GM23338 (cell line): Measurements from ENCODE around the gene PHACTR1. TPM values are rescaled to one million over a fixed set of nuclear protein-coding genes. Genes with fewer than 3 reads are reported as not detected.

ENCODE experiments used
- ATAC-seq: fragments of 200-7000 bp; cut with Tn5 transposase; 3 replicates; pipeline ENCODE4 v1.9.1; 2020
- DNase-seq: peaks from one replicate; pipeline ENCODE4 v3.0.0-alpha.2; 2015; ENCODE audit warnings: low spot score
- H2AFZ ChIP-seq: fragments of 200-600 bp; sonication (generic); 2 replicates; pipeline ENCODE4 v1.8.0; 2016; ENCODE audit warnings: antibody characterized with exemption, mild to moderate bottlenecking, moderate library complexity
- H3F3A ChIP-seq: fragments of 200-600 bp; sonication (generic); replicated peaks from 2 replicates; pipeline ENCODE4 v1.8.0; 2017; ENCODE audit warnings: antibody characterized with exemption, mixed run types, low read depth
- H3K27ac ChIP-seq: fragments of 200-600 bp; sonication (generic); 2 replicates; pipeline ENCODE4 v1.6.1; 2016; ENCODE audit warnings: low read depth
- H3K27me3 ChIP-seq: fragments of 200-600 bp; sonication (generic); 2 replicates; pipeline ENCODE4 v1.8.0; 2016; ENCODE audit warnings: mild to moderate bottlenecking, mixed run types, moderate library complexity; ENCODE audit not compliant: insufficient read depth
- H3K36me3 ChIP-seq: fragments of 200-600 bp; sonication (generic); 2 replicates; pipeline ENCODE4 v1.8.0; 2016; ENCODE audit warnings: mild to moderate bottlenecking; ENCODE audit not compliant: insufficient read depth
- H3K4me1 ChIP-seq: fragments of 200-600 bp; sonication (generic); 2 replicates; pipeline ENCODE4 v1.8.0; 2016; ENCODE audit warnings: mild to moderate bottlenecking, moderate library complexity; ENCODE audit not compliant: insufficient read depth
- H3K4me2 ChIP-seq: fragments of 200-600 bp; sonication (generic); 2 replicates; pipeline ENCODE4 v1.7.1; 2017; ENCODE audit warnings: mixed run types
- H3K4me3 ChIP-seq: fragments of 200-600 bp; sonication (generic); 2 replicates; pipeline ENCODE4 v1.6.1; 2016; ENCODE audit warnings: mixed run types
- H3K79me2 ChIP-seq: fragments of 200-600 bp; sonication (generic); replicated peaks from 2 replicates; pipeline ENCODE4 v1.8.0; 2017; ENCODE audit warnings: mild to moderate bottlenecking; ENCODE audit not compliant: insufficient read depth
- H3K9me2 ChIP-seq: fragments of 200-600 bp; sonication (generic); 2 replicates; pipeline ENCODE4 v1.8.0; 2017; ENCODE audit not compliant: insufficient read depth
- H4K20me1 ChIP-seq: fragments of 200-600 bp; sonication (generic); replicated peaks from 2 replicates; pipeline ENCODE4 v1.8.0; 2017; ENCODE audit warnings: mild to moderate bottlenecking; ENCODE audit not compliant: insufficient read depth
- H3K27ac Mint-ChIP-seq: 2 replicates; pipeline ENCODE4 v1.8.0; 2020; ENCODE audit warnings: inconsistent platforms, mild to moderate bottlenecking, moderate library complexity, mixed read lengths
- H3K27me3 Mint-ChIP-seq: 3 replicates; pipeline ENCODE4 v1.8.0; 2022; ENCODE audit warnings: low read depth, mild to moderate bottlenecking, moderate library complexity, mixed read lengths, inconsistent platforms; ENCODE audit not compliant: insufficient read depth, poor library complexity
- H3K36me3 Mint-ChIP-seq: 3 replicates; pipeline ENCODE4 v1.8.0; 2021; ENCODE audit warnings: low read depth, mild to moderate bottlenecking, inconsistent platforms, moderate library complexity, mixed read lengths
- H3K4me1 Mint-ChIP-seq: 3 replicates; pipeline ENCODE4 v1.8.0; 2020; ENCODE audit warnings: mild to moderate bottlenecking, inconsistent platforms, mixed read lengths
- H3K4me3 Mint-ChIP-seq: 3 replicates; pipeline ENCODE4 v1.8.0; 2021; ENCODE audit warnings: moderate library complexity, mild to moderate bottlenecking, inconsistent platforms, mixed read lengths
- H3K9me3 Mint-ChIP-seq: 3 replicates; pipeline ENCODE4 v1.8.0; 2020; ENCODE audit warnings: moderate library complexity, mild to moderate bottlenecking, inconsistent platforms, mixed read lengths
- CTCF ChIP-seq, 2 experiments: fragments of 200-600 bp in 1 of 2; sonication (generic) in 1 of 2; conservative IDR thresholded peaks; 2 replicates each; pipeline versions ENCODE4 v1.5.1 to v1.6.1; 2016 to 2017; ENCODE audit warnings: antibody characterized with exemption in 2 of 2, low read depth in 2 of 2, mild to moderate bottlenecking in 2 of 2, moderate library complexity in 1 of 2
- ETS1 ChIP-seq: IDR thresholded peaks from 2 replicates; pipeline ENCODE4 v1.6.1; 2016; ENCODE audit warnings: antibody characterized with exemption
- EZH2 ChIP-seq: fragments of 200-600 bp; sonication (generic); IDR thresholded peaks from one replicate; pipeline ENCODE4 v1.8.0; 2017; ENCODE audit warnings: antibody characterized with exemption, mild to moderate bottlenecking, low read depth; ENCODE audit not compliant: unreplicated experiment
- EZH2phosphoT487 ChIP-seq: fragments of 200-600 bp; sonication (generic); IDR thresholded peaks from one replicate; pipeline ENCODE4 v1.8.1; 2018; ENCODE audit warnings: antibody characterized with exemption; ENCODE audit not compliant: unreplicated experiment
- JUNB ChIP-seq: IDR thresholded peaks from one replicate; pipeline ENCODE4 v1.6.1; 2016; ENCODE audit warnings: antibody characterized with exemption; ENCODE audit not compliant: unreplicated experiment
- NANOG ChIP-seq: IDR thresholded peaks from 2 replicates; pipeline ENCODE4 v1.6.1; 2016; ENCODE audit warnings: antibody characterized with exemption, borderline replicate concordance
- POLR2AphosphoS5 ChIP-seq: IDR thresholded peaks from 2 replicates; pipeline ENCODE4 v1.6.1; 2016; ENCODE audit warnings: antibody characterized with exemption, low read depth
- REST ChIP-seq: IDR thresholded peaks from one replicate; pipeline ENCODE4 v1.6.1; 2018; ENCODE audit warnings: antibody characterized with exemption; ENCODE audit not compliant: unreplicated experiment
- STAT1 ChIP-seq: IDR thresholded peaks from one replicate; pipeline ENCODE4 v1.6.1; 2016; ENCODE audit warnings: antibody characterized with exemption; ENCODE audit not compliant: unreplicated experiment
- ZNF114 ChIP-seq: fragments of 250-450 bp; sonication (Bioruptor Pico); IDR thresholded peaks from 2 replicates; pipeline ENCODE4 v1.5.0; 2020; ENCODE audit warnings: mild to moderate bottlenecking, moderate library complexity
- ZNF331 ChIP-seq: fragments of 250-450 bp; sonication (Bioruptor Pico); IDR thresholded peaks from 2 replicates; pipeline ENCODE4 v1.5.0; 2020; ENCODE audit warnings: low read depth, mild to moderate bottlenecking, moderate library complexity
- ZNF462 ChIP-seq: fragments of 250-450 bp; sonication (Bioruptor Pico); IDR thresholded peaks from 2 replicates; pipeline ENCODE4 v1.5.0; 2020; ENCODE audit warnings: mild to moderate bottlenecking, moderate library complexity
- polyA plus RNA-seq: library from polyadenylated mRNA; unstranded; fragments of >200 nt; fragmentation: Nextera tagmentation; extraction: Ambion mirVana; gene quantifications from 2 replicates; pipeline ENCODE4 v1.2.1, GENCODE V29; 2016
- total RNA-seq: library from RNA; depleted of rRNA; stranded (reverse); fragments of >200 nt; shearing (Covaris generic); gene quantifications from 2 replicates; pipeline ENCODE4 v1.2.3, GENCODE V29; 2014

Gene PHACTR1
- total and polyA plus RNA-seq, 2 experiments from 2014 or later: 5.9 to 19.3 TPM

GRCh38 chr6:13238017-13238416 is 521.5 kb downstream of the PHACTR1 start (continued):
- TF ChIP-seq REST: no peak
- no peak for TF ChIP-seq NANOG

- Histone ChIP-seq H3K27ac (no peak overlapping the region), H3K36me3 (0 out of 2 replicates have a peak, but pooled peaks cover 3% of the 10 kb centered on the region), H3K4me3 (no peak overlapping the region), H3K9me2 (no peaks in the 10 kb centered on the region), H3K79me2 (no peaks in the 10 kb centered on the region), H2AFZ (no peak overlapping the region), H3K27me3 (no peaks in the 10 kb centered on the region), H3K4me2 (no peak overlapping the region), H4K20me1 (no peaks in the 10 kb centered on the region), H3K4me1 (no peaks in the 10 kb centered on the region), H3F3A (no peaks in the 10 kb centered on the region)
- no peaks in the 10 kb centered on the region for H3K4me1 Mint-ChIP-seq
- H3K4me3 Mint-ChIP-seq: no peak overlapping the region
- H3K9me3 Mint-ChIP-seq: peaks cover 3% of the 10 kb centered on the region; the same call in 2 of the 3 replicates
- H3K36me3 Mint-ChIP-seq: peaks cover 5% of the 10 kb centered on the region; the same call in 2 of the 3 replicates
- peaks cover 1% of the 10 kb centered on the region for H3K27me3 Mint-ChIP-seq
- no peak for ATAC-seq
- no peak for DNase-seq
- H3K27ac Mint-ChIP-seq: no peak overlapping the region
- TF ChIP-seq ZNF462 (CRISPR knock-in tag) (no peak), ZNF114 (no peak), EZH2 (no peak), NANOG (no peak), EZH2phosphoT487 (no peak), POLR2AphosphoS5 (no peak), ETS1 (no peak), JUNB (no peak), STAT1 (no peak), ZNF331 (no peak), CTCF (conservative IDR thresholded peaks at IDR 0.05; ENCODE audit: low read depth in 2 of 2) (no peak)
These were observed 522.2 kb downstream of the PHACTR1 start for GRCh38 chr6:13238640-13239216.
